GM11168 (cell line): ENCODE measurements around the gene MAP3K14.

Source experiments
- in situ Hi-C: fragments of 300-500 bp; cut with MboI; formaldehyde crosslinking; loops from one replicate; pipeline ENCODE4 v1.12.0; 2022; ENCODE audit warnings: low sequenced_read_pairs; ENCODE audit not compliant: unreplicated experiment

Gene MAP3K14

DNA sequence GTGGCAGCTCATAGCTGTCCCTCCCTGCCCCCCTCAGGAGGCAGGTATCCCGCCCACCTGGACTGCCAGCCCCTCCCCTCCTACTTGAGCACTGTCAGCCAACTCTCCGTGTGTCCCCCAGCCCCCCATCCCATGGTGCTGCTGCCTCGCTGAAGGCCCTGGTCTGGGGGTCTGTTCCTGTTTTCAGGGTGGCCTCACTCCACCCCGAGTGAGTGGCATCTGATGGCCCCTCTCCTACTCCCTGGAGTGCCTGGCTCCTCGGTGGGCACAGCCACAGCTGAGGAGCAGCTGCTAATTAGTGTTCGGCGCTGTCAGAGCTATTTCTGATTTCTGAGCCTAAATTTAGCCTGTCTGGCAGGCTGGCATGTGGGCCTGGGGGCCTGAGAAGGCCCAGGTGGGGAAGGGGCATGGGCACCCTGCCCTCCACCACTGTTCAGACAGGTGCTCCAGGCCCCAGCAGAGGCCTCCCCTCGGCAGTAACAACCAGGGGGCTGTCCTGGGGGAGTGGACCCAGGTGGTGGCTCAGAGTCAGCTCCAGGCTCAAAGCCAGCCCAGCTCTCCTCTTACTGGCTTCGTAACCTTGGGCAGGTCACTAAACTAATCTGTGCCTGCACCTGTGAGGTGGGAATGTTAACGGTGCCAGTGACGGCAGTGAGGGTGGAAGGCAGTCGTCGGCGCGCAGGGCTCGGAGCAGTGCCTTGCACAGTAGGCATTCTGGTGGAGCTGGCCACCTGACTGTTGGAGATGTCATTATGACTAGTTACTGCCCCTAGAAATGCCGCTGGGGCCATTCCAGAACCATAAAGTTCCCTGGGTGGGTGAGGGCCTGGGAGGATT, 88.7 kb downstream of the MAP3K14 start:
- in situ Hi-C loops = no loop called here

DNA sequence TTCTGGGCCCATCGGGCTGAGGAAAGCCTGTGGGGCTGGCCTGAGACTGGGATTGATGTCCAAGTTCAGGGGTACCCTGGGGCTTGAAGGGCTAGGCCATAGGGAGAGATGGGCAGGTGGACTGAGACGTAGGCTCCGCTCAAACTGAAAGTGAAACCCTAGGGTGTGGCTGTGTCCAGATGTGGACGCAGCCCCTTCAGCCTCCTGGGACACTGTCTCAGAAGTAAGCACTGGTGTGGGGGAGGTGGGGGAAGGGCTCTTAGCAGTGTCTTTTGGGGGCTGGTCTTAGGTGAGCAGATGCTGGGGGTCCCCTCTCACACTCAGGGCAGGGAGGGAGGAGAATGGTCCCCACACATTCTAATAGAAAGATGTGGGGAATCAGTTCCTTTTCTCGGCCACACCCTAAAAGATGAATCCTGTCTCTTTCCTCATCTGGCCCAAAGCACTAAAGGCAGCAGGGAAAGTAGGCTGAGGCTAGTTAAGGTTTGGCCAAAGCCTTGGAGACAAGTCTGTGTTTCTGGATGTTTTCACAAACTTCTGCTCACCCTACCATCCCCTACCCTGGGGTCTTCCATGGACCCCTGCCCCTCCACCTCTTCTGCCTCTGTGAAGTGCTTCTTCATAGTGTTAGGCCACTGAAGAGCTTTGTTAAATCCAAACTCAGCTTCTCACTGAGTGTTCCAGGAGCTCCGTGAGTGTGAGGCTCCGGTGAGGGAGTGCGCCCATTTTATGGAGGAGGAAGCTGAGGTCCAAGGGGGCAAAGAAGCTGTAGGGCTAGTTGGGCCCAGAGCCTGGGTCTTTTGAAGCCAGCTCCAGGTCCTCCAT, 89.5 kb downstream of the MAP3K14 start:
- in situ Hi-C loops = no loop called here

GRCh38 chr17:45226576-45226975, 90.2 kb downstream of the MAP3K14 start:
- in situ Hi-C loops = no loop called here

DNA sequence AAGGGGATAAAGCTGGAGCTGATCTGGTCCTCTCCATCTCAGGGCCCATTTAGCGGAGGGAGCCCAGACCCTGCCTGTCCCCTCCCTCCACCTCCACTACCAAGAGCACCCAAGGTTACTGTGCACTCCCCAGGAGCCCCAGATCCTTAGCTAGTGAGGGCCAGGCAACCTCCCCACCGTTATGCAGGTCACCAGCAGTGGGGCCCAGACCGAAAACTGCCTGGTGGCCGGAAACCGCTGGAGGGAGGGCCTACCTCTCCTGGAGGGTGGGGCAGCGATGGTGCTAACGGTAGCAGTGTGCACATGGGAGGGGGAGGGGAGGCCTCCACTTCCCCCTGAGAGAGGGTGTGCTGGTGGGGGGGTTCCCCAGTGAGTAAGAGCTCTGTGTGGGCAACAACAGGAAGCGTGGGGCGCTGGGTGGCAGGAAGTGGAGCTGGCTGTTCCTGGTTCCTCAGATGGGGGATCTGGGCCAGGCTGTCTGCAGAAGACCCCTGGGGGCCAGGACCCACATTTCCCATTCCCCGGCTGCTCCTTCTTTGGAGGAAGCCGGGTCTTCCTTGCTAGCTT, 90.8 kb downstream of the MAP3K14 start:
- in situ Hi-C loops = no loop called here

DNA sequence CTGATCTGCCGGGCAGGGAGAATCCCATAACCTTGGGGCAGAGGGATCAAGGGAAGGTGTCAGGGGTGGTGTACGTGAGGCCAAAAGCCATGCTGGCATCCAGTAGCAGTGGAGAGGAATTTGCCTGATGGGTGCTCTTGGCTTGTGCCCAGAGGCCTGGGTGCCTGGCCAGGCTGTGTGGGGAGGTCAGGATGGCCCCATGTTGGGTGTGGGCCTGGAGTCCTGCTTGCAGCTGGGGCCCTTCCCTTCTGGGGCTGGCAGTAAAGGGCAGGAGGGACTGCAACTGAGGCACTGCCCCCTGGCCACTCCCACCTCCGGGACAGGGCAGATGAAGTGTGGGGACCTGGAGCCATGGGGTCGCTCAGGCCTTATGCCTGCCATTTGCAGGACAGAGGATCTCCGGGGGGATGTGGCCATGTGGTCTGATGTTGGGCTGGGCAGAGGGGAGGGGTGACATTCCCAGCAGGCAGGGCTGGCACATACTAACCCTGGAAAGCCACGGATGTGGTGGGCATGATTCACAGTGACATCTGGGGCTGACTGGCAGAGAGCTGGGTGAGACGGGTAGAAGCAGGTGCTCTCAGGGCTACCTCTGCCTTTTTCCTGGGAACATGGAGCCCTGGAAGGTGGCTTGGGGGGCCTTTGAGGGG, 91.6 kb downstream of the MAP3K14 start:
- in situ Hi-C loops = no loop called here

DNA sequence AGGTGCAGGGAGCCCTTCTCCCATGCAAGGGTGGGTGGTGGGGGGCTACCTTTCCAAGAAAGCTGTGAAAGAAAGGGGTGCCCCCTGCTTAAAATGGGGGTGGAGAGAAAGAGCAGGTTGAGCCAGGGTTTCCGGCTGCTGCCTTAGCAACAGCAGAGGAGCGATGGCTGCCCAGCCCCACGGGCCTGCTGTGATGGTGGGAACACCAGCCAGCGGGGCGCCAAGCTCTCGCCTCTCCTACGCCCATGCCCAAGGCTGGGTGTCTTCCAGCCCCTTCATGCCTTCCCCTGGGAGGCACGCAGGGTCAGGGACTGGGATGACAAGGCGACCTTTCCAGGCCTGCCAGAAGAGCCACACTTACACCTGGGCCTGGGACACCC, 92.2 kb downstream of the MAP3K14 start:
- in situ Hi-C loops = no loop called here

DNA sequence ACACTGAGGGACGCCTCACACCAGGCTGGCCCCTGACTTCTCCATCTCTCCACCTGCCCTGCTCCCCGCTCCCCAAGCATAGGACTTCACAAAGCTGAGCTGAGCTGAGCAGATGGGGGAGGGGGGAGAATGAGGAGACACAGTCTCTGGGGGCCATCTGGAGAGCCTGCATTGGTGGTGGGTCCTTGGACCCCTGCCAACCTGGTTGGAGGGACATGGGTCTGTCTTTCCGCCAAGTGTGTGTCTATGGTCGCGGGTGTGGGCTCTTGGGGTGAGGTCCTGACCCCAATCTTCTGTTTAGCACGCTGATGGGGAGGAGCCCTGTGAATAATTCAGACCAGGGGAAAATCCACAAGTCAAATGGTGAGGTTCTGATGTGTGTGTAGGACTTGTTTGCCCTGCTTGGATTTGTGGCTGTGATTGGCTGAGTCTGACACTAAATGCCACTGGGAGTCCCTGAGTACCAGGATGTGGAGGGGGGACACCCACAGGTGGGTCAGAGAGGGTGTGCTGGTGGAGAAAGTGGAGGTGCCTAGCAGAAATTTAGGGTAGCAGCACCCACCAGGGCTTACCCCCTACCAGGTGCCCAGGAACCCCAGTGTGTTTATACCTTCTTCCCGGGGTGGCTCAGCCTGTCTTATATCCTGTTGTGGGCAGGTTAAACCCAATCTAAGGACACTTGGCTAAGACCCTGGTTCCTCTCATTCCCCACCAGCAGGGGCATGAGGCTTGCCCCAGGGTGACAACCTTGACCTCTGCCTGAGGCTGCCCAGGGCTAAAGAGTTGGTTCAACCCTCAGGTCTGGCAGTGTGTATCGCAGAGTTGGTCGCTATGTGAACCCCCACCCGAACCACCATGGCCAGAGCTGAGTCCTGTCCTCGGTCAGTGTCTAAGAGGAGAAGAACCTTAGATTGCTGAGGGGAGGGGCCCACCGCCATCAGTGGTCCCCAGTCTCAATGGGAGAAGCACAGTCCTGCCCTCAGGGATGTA, 93.0 kb downstream of the MAP3K14 start:
- in situ Hi-C loops = no loop called here

DNA sequence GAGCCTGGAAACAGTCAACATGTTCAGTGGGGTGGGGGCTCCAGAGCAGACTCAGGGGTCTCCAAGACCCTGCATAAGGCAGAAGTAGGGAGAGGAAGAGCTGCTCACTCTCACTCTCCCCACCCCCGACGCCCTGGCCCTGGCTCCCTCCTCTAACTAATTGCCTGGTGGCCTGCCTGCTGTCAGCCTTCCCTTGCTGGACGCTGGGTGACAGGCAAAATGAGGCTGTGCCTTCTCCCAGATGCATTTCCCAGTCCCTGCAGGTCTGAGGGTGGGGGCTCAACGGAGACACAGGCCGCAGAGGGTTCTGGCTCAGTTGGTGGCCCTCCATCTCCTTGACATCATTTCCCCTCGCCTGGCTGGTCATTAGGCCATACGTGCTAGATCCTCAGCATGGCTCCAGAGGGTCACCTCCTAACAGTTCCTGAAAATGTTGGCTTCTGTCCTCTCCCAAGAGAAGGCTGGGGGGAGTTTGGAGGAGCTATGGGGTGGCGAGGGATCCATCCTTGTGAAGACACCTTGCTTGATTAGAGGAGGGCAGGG, 93.8 kb downstream of the MAP3K14 start:
- in situ Hi-C loops = no loop called here

DNA sequence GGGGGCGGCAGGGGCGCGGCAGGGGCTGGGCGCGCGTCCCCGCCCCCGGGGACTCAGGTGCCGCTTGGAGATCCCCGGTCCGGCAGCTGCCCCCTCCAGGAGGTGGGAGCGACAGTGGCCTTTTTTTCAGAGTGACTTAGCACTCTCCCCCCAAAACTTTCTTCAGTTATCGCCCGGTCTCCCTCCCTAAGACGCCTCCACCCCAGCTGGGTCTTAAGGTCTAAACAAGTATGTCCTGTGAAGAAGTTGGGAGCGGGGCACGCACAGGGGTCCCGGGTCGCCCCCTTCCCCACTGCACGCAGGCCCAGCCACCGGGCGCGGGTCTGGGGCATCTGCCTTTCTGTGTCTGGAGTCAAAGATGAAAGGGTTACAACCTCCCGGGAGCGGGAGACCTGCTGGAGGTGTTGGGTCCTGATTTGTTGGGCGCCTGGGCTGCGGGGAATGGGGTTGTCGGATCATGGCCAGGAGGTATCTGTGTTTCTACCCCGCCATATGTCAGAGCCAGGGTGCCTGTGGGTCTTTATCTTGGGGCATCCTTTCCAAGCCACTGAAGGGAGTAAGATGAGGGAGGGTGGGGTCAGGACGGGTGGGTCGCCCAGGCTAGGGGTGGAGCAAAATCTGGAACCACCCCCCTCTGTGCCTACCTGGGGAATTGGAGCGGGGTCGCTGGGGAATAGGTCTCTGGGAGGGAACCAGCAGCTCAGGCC, 94.4 kb downstream of the MAP3K14 start:
- in situ Hi-C loops = no loop called here

GRCh38 chr17:45222014-45222288, 94.9 kb downstream of the MAP3K14 start:
- in situ Hi-C loops = no loop called here

- in situ Hi-C loops = no loop called here
Measured at GRCh38 chr17:45221081-45222013, 95.5 kb downstream of the MAP3K14 start, which contains the start of gene FMNL1. Gene FMNL1, plus strand, starts transcription at chr17:45221885. Its CDS starts 240 bp downstream, at chr17:45222125.

- in situ Hi-C loops = no loop called here
Measured at GRCh38 chr17:45220079-45220478, 96.7 kb downstream of the MAP3K14 start.

DNA sequence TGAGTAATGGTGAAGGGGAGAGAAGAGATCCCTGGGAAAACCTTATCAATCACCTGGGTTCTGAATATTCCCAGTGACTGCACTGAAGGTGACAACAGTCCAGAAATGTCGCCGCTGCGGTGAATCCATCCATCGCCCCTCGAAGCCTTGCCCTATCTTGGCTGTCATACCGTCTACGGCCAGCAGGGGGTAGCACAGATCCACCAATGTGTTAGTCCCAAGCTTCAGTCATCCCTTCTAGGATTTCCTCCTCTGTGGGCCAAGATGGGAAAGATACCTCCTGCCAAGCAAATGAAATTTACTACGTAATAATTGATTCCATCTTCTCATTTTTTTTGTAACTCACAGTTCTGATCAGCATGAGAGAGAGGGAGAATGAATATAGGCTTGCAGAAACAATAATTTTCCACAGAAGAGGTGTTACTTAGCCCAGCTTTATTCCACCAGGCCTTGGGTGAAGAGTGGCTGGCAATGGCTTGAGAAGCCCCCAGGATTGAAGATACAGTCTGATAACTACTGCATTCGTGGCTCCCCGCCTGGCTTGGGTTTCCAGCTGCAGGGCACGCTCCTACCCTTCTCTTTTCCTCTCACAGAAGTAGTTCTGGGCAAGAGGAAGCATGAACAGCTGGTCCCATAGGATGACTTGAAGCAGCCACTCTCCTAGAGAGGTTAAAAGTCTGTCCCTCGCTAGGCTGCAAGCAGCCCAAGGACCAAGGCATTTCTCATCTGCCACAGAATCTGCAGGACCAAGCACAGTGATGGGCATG, 97.7 kb downstream of the MAP3K14 start:
- in situ Hi-C loops = no loop called here
